MM.1S (cell line): Measurements from ENCODE around the gene TOMM40L.

Experiments used
- DNase-seq: peaks from one replicate; pipeline ENCODE4 v3.0.0-alpha.2; 2015
- H2AFZ ChIP-seq: fragments of 300-600 bp; sonication (generic); 2 replicates; pipeline ENCODE4 v1.6.0; 2016; ENCODE audit warnings: antibody characterized with exemption, low read length
- H3F3A ChIP-seq: fragments of 300-600 bp; sonication (generic); 2 replicates; pipeline ENCODE4 v1.6.1; 2016; ENCODE audit warnings: mild to moderate bottlenecking, antibody characterized with exemption, low read length, moderate library complexity, mixed read lengths; ENCODE audit not compliant: insufficient read depth
- H3K27ac ChIP-seq: fragments of 300-600 bp; sonication (generic); 2 replicates; pipeline ENCODE4 v1.5.1; 2016; ENCODE audit warnings: mild to moderate bottlenecking, low read length
- H3K27me3 ChIP-seq: fragments of 300-600 bp; sonication (generic); replicated peaks from 2 replicates; pipeline ENCODE4 v1.6.0; 2016; ENCODE audit warnings: low read length; ENCODE audit not compliant: insufficient read depth
- H3K36me3 ChIP-seq: fragments of 300-600 bp; sonication (generic); replicated peaks from 2 replicates; pipeline ENCODE4 v1.6.1; 2016; ENCODE audit warnings: mild to moderate bottlenecking, low read length, mixed read lengths; ENCODE audit not compliant: insufficient read depth
- H3K4me1 ChIP-seq: fragments of 300-600 bp; sonication (generic); 2 replicates; pipeline ENCODE4 v1.6.1; 2016; ENCODE audit warnings: low read length, mixed read lengths
- H3K4me2 ChIP-seq: fragments of 300-600 bp; sonication (generic); 2 replicates; pipeline ENCODE4 v1.6.0; 2016; ENCODE audit warnings: low read depth, low read length
- H3K4me3 ChIP-seq: fragments of 300-600 bp; sonication (generic); 2 replicates; pipeline ENCODE4 v1.5.1; 2016; ENCODE audit warnings: low read length, mixed read lengths
- H3K79me2 ChIP-seq: fragments of 300-600 bp; sonication (generic); 2 replicates; pipeline ENCODE4 v1.6.1; 2016; ENCODE audit warnings: mixed run types, low read length, mixed read lengths
- H3K9ac ChIP-seq: fragments of 300-600 bp; sonication (generic); 2 replicates; pipeline ENCODE4 v1.6.1; 2016; ENCODE audit warnings: low read length, mixed read lengths
- H3K9me2 ChIP-seq: fragments of 300-600 bp; sonication (generic); replicated peaks from 2 replicates; pipeline ENCODE4 v1.6.1; 2016; ENCODE audit warnings: mild to moderate bottlenecking, low read length, mixed read lengths; ENCODE audit not compliant: insufficient read depth
- H3K9me3 ChIP-seq: fragments of 300-600 bp; sonication (generic); replicated peaks from 2 replicates; pipeline ENCODE4 v1.6.1; 2016; ENCODE audit warnings: mild to moderate bottlenecking, low read length, mixed read lengths; ENCODE audit not compliant: insufficient read depth
- H4K20me1 ChIP-seq: fragments of 300-600 bp; sonication (generic); 2 replicates; pipeline ENCODE4 v1.6.1; 2016; ENCODE audit warnings: mild to moderate bottlenecking, low read length, moderate library complexity, mixed read lengths; ENCODE audit not compliant: insufficient read depth
- CTCF ChIP-seq: fragments of 300-600 bp; sonication (generic); IDR thresholded peaks from 2 replicates; pipeline ENCODE4 v1.5.1; 2016; ENCODE audit warnings: antibody characterized with exemption, low read length, mixed read lengths
- EZH2 ChIP-seq: fragments of 300-600 bp; sonication (generic); optimal IDR thresholded peaks from 2 replicates; pipeline ENCODE3; 2017; ENCODE audit warnings: low read depth, mild to moderate bottlenecking, antibody characterized with exemption, low read length, mixed read lengths
- EZH2phosphoT487 ChIP-seq: fragments of 300-600 bp; sonication (generic); IDR thresholded peaks from 2 replicates; pipeline ENCODE4 v1.6.1; 2018; ENCODE audit warnings: antibody characterized with exemption, low read length

The TOMM40L gene

GRCh38 chr1:161227196-161227871, 1.5 kb downstream of the TOMM40L start:
- H3K79me2 ChIP-seq = peaks cover 27% of the 10 kb centered on the region
- peak overlapping the region; percentile 79 for H3K9ac ChIP-seq

GRCh38 chr1:161228032-161228431, 2.2 kb downstream of the TOMM40L start:
- Histone ChIP-seq H3K27ac (peak overlapping the region; percentile 49; the same call in 1 of the 2 replicates), H3K36me3 (0 out of 2 replicates have a peak, but pooled peaks cover 5% of the 10 kb centered on the region), H3K9me2 (no peaks in the 10 kb centered on the region), H3K4me2 (peak overlapping the region; percentile 95), H3K9ac (peak overlapping the region; percentile 32; the same call in 1 of the 2 replicates), H3K79me2 (peaks cover 27% of the 10 kb centered on the region), H3F3A (peaks cover 16% of the 10 kb centered on the region), H3K4me1 (peaks cover 19% of the 10 kb centered on the region), H4K20me1 (no peaks in the 10 kb centered on the region), H2AFZ (peak overlapping the region; percentile 50; the same call in 1 of the 2 replicates), H3K27me3 (no peaks in the 10 kb centered on the region), H3K4me3 (peak overlapping the region; percentile 89), H3K9me3 (no peaks in the 10 kb centered on the region)
- no peak for DNase-seq
- no peak for TF ChIP-seq EZH2phosphoT487
- TF ChIP-seq CTCF = no peak

More at GRCh38 chr1:161227196-161227871, 1.5 kb downstream of the TOMM40L start:
- Histone ChIP-seq H3K9me3 (no peaks in the 10 kb centered on the region), H3K9me2 (no peaks in the 10 kb centered on the region), H3K4me1 (peaks cover 19% of the 10 kb centered on the region), H3K36me3 (0 out of 2 replicates have a peak, but pooled peaks cover 5% of the 10 kb centered on the region), H3K27ac (peak overlapping the region; percentile 49; the same call in 1 of the 2 replicates), H3K4me2 (peak overlapping the region; percentile 95), H3K4me3 (peak overlapping the region; percentile 89), H3F3A (peaks cover 16% of the 10 kb centered on the region), H2AFZ (peak overlapping the region; percentile 86), H3K27me3 (no peaks in the 10 kb centered on the region), H4K20me1 (no peaks in the 10 kb centered on the region)
- TF ChIP-seq CTCF = peak; percentile 99
- no peak for TF ChIP-seq EZH2phosphoT487
- peak; percentile 96 for DNase-seq

- Histone ChIP-seq H3K9me3 (no peaks in the 10 kb centered on the region), H4K20me1 (no peaks in the 10 kb centered on the region), H2AFZ (no peak overlapping the region), H3K4me1 (peaks cover 19% of the 10 kb centered on the region), H3K9me2 (no peaks in the 10 kb centered on the region), H3K27me3 (no peaks in the 10 kb centered on the region), H3K79me2 (peaks cover 27% of the 10 kb centered on the region), H3K36me3 (0 out of 2 replicates have a peak, but pooled peaks cover 5% of the 10 kb centered on the region), H3K27ac (no peak overlapping the region), H3F3A (peaks cover 16% of the 10 kb centered on the region), H3K4me2 (no peak overlapping the region), H3K9ac (no peak overlapping the region), H3K4me3 (no peak overlapping the region)
- DNase-seq = no peak
- peak; percentile 27 for TF ChIP-seq CTCF
- TF ChIP-seq EZH2 = no peak
Observed at GRCh38 chr1:161229896-161230295, 4.0 kb downstream of the TOMM40L start.
